GM21390 (cell line): Measurements from ENCODE around the gene ENTPD5.
"Not testable (repeated sequence)": the region's sequence is repeated elsewhere in the genome, so short reads cannot be mapped to it uniquely, and the experiment has no call there.

Experiments
- ATAC-seq: cut with Tn5 transposase; IDR thresholded peaks from one replicate; pipeline ENCODE4 v1.9.1; 2021; ENCODE audit not compliant: unreplicated experiment

Gene ENTPD5

DNA sequence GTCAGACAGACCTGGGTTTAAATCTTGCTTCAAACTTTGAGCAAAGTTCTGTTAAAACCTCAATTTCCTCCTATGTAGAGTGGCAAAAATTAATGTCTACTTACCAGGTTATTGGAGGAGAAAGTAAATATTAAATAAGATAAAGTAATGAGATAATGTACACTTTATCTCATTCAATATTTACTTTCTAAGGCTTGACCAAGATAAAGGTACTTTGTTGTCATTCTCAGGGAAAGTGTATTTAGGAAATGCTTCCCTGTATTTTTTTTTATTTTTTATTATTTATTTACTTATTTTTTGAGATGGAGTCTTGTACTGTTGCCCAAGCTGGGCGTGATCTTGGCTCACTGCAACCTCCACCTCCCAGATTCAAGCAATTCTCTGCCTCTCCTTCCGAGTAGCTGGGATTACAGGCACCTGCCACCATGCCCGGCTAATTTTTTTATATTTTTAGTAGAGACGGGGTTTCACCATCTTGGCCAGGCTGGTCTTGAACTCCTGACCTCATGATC is 73.9 kb downstream of the ENTPD5 start:
- ATAC-seq, result no peak

DNA sequence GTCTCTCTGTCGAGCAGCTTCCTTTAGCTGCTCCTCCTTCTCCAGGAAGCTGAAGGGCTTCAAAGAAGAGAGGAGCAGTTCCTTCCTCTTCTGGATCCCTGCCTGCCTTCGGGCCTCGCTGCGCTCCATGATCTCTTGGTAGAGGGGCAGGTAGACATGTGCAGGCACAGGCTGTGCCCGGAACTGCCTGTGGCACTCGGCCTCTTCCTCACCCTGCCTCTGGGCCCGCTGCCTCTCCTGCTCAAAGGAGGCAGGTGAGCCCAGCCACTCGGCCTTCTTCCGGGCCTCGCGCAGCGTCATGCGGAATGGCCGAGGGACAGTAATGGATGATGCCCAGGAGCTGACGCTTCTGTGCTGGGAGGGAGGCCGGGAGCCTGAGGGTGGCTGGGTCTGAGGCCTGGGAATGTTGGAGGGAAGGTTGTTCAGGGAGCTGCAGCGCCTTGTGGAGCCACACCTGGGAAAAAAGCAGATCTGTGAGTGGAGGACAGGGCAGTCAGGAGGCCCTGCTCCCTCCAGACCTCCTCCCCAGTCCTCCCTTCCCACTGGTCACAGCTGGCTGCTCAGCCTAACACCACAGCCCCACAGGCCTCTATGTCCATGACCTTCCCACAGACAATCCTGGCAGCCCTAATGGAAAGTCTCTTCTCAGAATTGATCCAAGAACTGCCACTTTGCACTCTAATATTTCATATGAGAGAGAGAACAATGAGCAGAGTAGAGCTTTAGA is 74.5 kb downstream of the ENTPD5 start:
- no peak for ATAC-seq

DNA sequence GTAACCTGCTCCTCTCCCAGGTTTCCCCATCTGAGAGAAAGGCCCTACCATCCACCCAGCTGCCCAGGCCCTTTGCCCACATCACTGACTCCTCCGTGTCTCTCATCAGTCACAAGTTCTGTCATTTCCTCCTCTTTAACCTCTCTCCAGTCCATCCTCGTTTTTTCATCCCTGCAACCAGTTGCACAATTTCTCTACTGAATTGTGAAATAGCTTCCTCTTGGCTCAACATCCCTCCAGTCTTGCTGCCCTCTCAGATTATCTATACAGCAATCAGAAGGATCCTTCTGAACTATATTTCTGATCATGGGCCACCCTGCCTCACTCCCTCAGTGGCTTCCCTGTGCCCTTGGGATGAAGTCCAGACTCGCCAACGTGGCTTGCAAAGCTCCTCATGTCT is 76.0 kb downstream of the ENTPD5 start:
- ATAC-seq, result no peak

DNA sequence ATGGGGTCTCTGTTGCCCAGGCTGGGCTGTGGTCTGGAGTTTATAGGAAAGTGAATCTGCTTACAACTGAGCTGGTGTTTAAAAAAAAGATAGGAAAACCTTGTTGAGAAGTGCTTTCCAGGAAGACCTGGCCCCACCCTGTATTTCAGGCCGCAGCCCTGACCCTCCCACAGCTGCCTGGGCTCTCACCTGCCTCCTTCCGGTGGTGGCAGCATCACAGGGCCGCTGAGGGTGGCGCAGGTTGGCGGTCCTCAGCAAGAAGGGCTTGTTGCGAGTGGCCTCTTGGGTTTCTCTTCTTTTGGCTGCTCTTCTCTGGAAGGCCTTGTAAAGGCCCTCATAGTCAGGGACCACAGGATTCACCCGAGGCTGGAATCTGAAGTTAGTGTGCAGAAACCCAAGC is 76.9 kb downstream of the ENTPD5 start:
- ATAC-seq, result no peak

DNA sequence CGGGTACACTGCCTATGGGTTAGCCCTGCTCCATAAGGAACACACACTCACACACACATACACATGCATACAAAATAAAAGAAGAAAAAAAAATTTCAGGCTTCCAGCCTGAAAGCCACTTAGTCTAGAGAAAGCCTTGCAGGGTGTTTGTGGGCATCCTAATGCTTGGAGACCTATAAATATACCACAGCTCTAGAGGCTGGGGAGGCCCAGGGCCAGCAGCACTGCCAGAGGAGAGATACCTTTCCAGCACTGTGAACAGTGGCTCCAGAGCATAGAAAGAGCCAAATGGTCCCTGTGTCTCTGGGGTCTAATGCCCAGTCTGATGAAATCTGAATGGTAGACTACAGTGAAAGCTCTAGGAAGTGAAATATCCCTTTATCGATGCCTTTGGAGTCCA is 82.1 kb downstream of the ENTPD5 start:
- ATAC-seq, result no peak

DNA sequence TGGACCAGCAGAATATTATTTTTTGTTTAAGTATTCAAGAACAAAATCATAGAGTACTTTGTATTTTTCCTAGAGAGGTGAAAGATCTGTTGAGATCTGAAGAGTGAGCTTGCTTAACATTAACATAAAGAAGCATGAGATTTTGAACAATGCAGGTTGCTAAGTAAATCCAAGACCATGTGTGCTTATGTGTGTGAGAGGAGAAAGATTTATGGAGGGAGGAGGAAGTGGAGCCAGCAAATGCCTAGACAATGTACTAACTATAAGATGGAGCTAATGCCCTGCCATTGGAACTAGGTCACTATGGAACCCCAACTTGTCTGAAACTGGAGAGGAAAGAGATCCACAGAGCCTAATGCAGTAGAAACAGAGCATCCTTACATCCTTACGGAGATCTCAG is 82.5 kb downstream of the ENTPD5 start:
- no peak for ATAC-seq

DNA sequence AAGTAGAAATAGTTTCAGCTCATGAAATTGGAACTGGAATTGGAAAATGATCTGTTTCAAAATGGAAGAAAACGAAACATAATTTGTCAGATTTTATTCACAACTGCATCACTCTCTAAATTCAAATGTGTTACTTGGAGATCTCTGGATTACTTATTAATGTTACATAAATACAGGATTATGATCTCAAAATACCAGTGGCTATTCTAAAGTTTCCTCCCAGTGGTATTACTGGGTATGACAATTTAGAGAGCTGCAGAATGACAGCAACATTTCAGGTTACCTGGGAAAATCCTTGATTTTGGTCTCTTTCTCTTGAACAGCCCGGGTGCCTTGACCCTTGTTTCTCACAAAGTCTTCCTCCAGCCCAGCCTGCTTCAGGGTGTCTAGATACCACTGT is 83.4 kb downstream of the ENTPD5 start:
- ATAC-seq, result no peak

DNA sequence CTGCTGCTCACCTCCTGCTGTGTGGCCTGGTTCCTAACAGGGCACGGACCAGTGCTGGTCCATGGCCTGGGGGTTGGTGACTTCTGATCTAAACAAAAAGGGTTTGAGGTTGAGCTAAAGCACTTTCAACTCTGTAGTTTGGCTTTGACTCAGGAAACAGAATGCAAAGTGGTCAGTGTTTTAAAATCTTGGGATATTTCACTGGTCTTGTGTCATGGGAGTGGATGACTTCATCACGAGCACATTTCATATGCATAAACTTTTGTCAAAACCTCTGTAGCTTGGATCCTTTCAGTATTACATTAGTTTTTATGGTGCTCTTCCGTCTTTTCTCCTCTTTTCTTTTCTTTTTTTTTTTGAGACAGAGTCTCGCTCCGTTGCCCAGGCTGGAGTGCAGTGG is 94.8 kb downstream of the ENTPD5 start:
- no peak for ATAC-seq

DNA sequence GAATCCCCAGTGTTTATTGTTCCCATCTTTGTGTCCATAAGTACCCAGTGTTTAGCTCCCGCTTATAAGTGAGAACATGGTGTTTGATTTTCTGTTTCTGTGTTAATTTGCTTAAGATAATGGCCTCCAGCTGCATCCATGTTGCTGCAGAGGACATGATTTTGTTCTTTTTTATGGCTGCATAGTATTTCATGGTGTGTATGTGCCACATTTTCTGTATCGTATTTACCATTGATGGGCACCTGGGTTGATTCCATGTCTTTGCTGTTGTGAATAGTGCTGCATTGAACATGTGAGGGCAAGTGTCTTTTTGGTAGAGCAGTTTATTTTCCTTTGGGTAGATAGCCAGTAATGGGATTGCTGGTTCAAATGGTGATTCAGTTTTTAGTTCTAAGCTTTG is 99.6 kb downstream of the ENTPD5 start:
- ATAC-seq, result not testable (repeated sequence)

DNA sequence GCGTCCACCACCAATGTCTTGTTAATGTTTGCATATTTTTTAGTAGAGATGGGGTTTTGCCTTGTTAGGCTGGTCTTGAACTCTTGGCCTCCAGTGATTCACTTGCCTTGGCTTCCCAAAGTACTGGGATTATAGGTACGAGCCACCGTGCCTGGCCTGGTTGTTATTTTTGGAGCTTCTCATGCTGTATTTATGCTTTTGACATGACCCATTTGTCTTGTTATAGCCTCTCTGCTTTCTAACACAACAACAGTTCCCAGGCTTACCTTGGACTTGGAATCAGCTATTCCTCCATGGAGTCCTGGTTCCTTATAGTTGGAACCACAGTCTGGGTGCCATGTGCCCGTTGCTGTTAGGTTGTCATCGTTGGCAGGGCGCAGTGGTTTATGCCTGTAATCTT is 102.8 kb downstream of the ENTPD5 start:
- no peak for ATAC-seq

DNA sequence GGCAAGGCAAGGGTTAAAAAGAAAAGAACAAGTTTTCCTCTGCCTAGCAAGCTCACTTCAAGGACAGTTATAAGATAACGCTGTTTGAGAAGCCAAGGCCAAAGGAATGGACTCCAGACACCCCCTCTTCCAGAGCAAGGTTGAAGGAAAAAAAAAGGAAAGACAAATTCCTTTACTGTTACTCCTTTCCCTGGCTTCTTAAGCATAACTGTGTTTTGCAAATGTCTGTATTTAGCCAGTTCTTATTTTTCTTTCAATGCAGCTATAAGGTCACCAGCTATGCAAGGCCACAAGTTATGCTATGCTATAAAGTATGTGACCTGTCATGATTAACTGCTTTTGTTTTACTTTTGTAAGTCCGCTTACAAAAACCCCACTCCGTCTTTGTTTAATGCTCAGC is 105.8 kb downstream of the ENTPD5 start:
- ATAC-seq, result no peak

DNA sequence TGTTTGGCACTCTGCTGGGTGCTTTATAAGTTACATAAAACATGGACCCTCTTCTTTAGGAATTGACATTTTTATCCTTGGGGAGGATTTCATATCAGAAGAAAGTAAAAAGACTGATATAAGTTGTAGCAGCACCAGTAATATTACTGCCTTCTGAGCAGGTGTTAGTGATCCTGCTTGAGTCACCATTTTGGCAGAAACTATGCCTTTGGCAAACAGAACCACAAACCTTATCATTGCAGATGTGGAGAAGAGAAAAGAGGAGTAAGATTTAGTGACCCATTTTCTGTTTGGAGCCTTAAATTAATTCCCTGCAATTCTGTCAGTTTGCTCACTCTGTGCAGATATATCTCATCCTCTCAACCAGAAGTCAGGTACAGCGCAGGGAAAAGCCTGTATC is 109.4 kb downstream of the ENTPD5 start:
- no peak for ATAC-seq
